ENCODE results near the gene YY1. TPM values are rescaled to one million over a fixed set of nuclear protein-coding genes. Genes with fewer than 3 reads are reported as not detected.

The YY1 gene
- total and polyA plus RNA-seq, 2 of the 8 experiments (the other 6 are each of a cell fraction or from before 2014, with no cell fraction given) = 26.4 to 106 TPM

DNA sequence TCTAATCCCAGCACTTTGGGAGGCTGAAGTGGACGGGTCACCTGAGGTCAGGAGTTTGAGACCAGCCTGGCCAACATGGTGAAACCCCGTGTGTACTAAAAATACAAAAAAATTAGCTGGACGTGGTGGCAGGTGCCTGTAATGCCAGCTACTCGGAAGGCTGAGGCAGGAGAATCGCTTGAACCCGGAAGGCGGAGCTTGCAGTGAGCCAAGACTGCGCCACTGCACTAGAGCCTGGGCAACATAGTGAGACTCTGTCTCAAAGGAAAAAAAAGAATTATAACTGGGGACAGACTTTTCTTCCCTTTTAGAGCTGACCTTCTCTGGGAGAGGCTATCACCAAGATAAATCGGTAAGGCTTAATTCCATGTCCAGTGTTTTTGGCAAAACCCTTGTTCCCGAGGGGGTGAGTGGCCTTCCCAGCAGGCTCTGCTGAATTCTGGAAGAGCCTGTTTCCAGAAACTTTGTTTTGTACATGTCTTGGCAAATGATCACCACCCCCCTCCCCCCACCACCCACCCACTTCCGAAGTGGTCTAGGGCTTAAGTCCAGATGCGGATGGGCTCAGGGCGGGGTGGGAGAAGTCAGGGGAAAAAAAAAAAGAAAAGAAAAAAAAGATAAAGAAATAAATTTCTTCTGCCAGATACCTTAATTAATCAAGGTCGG lies 47.2 kb upstream of the YY1 start (continued):
- TF ChIP-seq, protein P1, sequence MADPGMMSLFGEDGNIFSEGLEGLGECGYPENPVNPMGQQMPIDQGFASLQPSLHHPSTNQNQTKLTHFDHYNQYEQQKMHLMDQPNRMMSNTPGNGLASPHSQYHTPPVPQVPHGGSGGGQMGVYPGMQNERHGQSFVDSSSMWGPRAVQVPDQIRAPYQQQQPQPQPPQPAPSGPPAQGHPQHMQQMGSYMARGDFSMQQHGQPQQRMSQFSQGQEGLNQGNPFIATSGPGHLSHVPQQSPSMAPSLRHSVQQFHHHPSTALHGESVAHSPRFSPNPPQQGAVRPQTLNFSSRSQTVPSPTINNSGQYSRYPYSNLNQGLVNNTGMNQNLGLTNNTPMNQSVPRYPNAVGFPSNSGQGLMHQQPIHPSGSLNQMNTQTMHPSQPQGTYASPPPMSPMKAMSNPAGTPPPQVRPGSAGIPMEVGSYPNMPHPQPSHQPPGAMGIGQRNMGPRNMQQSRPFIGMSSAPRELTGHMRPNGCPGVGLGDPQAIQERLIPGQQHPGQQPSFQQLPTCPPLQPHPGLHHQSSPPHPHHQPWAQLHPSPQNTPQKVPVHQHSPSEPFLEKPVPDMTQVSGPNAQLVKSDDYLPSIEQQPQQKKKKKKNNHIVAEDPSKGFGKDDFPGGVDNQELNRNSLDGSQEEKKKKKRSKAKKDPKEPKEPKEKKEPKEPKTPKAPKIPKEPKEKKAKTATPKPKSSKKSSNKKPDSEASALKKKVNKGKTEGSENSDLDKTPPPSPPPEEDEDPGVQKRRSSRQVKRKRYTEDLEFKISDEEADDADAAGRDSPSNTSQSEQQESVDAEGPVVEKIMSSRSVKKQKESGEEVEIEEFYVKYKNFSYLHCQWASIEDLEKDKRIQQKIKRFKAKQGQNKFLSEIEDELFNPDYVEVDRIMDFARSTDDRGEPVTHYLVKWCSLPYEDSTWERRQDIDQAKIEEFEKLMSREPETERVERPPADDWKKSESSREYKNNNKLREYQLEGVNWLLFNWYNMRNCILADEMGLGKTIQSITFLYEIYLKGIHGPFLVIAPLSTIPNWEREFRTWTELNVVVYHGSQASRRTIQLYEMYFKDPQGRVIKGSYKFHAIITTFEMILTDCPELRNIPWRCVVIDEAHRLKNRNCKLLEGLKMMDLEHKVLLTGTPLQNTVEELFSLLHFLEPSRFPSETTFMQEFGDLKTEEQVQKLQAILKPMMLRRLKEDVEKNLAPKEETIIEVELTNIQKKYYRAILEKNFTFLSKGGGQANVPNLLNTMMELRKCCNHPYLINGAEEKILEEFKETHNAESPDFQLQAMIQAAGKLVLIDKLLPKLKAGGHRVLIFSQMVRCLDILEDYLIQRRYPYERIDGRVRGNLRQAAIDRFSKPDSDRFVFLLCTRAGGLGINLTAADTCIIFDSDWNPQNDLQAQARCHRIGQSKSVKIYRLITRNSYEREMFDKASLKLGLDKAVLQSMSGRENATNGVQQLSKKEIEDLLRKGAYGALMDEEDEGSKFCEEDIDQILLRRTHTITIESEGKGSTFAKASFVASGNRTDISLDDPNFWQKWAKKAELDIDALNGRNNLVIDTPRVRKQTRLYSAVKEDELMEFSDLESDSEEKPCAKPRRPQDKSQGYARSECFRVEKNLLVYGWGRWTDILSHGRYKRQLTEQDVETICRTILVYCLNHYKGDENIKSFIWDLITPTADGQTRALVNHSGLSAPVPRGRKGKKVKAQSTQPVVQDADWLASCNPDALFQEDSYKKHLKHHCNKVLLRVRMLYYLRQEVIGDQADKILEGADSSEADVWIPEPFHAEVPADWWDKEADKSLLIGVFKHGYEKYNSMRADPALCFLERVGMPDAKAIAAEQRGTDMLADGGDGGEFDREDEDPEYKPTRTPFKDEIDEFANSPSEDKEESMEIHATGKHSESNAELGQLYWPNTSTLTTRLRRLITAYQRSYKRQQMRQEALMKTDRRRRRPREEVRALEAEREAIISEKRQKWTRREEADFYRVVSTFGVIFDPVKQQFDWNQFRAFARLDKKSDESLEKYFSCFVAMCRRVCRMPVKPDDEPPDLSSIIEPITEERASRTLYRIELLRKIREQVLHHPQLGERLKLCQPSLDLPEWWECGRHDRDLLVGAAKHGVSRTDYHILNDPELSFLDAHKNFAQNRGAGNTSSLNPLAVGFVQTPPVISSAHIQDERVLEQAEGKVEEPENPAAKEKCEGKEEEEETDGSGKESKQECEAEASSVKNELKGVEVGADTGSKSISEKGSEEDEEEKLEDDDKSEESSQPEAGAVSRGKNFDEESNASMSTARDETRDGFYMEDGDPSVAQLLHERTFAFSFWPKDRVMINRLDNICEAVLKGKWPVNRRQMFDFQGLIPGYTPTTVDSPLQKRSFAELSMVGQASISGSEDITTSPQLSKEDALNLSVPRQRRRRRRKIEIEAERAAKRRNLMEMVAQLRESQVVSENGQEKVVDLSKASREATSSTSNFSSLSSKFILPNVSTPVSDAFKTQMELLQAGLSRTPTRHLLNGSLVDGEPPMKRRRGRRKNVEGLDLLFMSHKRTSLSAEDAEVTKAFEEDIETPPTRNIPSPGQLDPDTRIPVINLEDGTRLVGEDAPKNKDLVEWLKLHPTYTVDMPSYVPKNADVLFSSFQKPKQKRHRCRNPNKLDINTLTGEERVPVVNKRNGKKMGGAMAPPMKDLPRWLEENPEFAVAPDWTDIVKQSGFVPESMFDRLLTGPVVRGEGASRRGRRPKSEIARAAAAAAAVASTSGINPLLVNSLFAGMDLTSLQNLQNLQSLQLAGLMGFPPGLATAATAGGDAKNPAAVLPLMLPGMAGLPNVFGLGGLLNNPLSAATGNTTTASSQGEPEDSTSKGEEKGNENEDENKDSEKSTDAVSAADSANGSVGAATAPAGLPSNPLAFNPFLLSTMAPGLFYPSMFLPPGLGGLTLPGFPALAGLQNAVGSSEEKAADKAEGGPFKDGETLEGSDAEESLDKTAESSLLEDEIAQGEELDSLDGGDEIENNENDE (IDR thresholded peaks at IDR 0.05; ENCODE audit: insufficient replicate concordance, low read length) = no peak
- no peak for TF ChIP-seq SIX5 (IDR thresholded peaks at IDR 0.05; ENCODE audit: low read depth, low read length)
- TF ChIP-seq CHD1 (IDR thresholded peaks at IDR 0.05; ENCODE audit: low read depth, low read length) = no peak
